Measurements from ENCODE around the gene NDUFA9.

Gene NDUFA9

GRCh38 chr12:4610481-4610880, 38.4 kb upstream of the NDUFA9 start:
- TF ChIP-seq, protein P1, sequence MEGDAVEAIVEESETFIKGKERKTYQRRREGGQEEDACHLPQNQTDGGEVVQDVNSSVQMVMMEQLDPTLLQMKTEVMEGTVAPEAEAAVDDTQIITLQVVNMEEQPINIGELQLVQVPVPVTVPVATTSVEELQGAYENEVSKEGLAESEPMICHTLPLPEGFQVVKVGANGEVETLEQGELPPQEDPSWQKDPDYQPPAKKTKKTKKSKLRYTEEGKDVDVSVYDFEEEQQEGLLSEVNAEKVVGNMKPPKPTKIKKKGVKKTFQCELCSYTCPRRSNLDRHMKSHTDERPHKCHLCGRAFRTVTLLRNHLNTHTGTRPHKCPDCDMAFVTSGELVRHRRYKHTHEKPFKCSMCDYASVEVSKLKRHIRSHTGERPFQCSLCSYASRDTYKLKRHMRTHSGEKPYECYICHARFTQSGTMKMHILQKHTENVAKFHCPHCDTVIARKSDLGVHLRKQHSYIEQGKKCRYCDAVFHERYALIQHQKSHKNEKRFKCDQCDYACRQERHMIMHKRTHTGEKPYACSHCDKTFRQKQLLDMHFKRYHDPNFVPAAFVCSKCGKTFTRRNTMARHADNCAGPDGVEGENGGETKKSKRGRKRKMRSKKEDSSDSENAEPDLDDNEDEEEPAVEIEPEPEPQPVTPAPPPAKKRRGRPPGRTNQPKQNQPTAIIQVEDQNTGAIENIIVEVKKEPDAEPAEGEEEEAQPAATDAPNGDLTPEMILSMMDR (IDR thresholded peaks at IDR 0.05; ENCODE audit: control insufficient read depth, insufficient read depth, low read depth, low read length, missing control alignments), result no peak
- no peak overlapping the region for H3K4me3 ChIP-seq (ENCODE audit: control insufficient read depth, low read depth, low read length)
- DNase-seq (ENCODE audit: low read depth), result no peak

GRCh38 chr12:4615667-4616066, 33.2 kb upstream of the NDUFA9 start:
- TF ChIP-seq, protein P1 (IDR thresholded peaks at IDR 0.05; ENCODE audit: control insufficient read depth, insufficient read depth, low read depth, low read length, missing control alignments), result no peak
- no peak overlapping the region for H3K4me3 ChIP-seq (ENCODE audit: control insufficient read depth, low read depth, low read length)
- no peak for DNase-seq (ENCODE audit: low read depth)

DNA sequence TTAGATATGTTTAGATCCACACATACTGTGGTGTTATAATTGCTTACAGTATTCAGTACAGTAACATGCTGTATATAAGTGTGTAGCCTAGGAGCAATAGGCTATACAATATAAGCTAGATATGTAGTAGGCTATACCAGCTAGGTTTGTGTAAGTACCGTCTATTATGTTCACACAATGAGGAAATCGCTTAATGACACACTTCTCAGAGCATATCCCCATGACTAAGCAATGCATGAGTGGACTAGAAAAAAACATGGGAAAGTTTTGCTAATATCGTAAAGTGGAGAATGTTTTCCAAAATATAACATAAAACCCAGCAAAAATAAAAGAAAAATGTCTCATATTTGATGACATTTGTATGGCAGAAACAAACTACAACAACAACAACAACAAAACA, 27.4 kb upstream of the NDUFA9 start:
- TF ChIP-seq, protein P1 (IDR thresholded peaks at IDR 0.05; ENCODE audit: control insufficient read depth, insufficient read depth, low read depth, low read length, missing control alignments), result no peak
- DNase-seq (ENCODE audit: low read depth), result no peak
- no peak overlapping the region for H3K4me3 ChIP-seq (ENCODE audit: control insufficient read depth, low read depth, low read length)

DNA sequence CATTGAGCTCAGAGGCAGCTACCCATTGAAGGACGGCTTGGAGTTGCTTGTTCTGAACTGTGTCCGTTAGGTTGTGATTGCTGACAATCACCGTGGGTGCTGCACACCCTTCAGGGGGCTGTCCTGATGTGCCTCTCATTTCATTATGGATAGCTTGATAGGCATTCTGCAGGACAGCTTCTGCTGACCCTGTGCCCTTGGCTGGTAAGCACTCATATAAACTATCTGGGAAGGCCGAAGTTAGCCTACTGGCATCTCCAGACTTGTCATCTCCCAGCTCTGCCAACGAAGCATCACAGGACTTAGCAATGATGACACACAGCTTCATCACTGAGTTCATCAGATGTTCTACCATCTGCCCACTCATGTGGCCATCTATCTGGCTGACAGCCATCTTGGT, 22.4 kb upstream of the NDUFA9 start:
- TF ChIP-seq, protein P1 (IDR thresholded peaks at IDR 0.05; ENCODE audit: control insufficient read depth, insufficient read depth, low read depth, low read length, missing control alignments), result no peak
- DNase-seq (ENCODE audit: low read depth), result no peak
- no peak overlapping the region for H3K4me3 ChIP-seq (ENCODE audit: control insufficient read depth, low read depth, low read length)

- TF ChIP-seq, protein P1 (IDR thresholded peaks at IDR 0.05; ENCODE audit: control insufficient read depth, insufficient read depth, low read depth, low read length, missing control alignments), result no peak
- H3K4me3 ChIP-seq (ENCODE audit: control insufficient read depth, low read depth, low read length), result no peak overlapping the region
- no peak for DNase-seq (ENCODE audit: low read depth)
Observed at GRCh38 chr12:4628406-4628805, 20.5 kb upstream of the NDUFA9 start.

DNA sequence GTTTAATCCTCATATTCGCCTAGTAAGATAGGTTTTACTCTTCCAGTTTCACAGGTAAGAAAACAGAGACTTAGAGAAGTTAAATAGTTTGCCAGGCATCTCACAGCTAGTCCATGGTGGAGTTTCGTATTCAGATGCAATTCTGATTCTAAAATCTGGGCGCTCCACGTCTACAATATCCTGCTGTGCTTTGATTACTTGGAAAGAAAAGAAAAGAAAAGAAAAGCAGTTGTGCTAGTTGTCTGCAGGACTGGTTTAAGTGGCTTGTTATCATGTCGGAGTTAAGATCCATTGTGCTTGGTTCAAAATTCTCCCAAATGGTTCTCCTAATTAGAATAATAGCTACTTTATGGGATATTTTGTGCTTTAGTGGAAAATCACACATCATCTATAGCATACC, 18.7 kb upstream of the NDUFA9 start:
- TF ChIP-seq, protein P1 (IDR thresholded peaks at IDR 0.05; ENCODE audit: control insufficient read depth, insufficient read depth, low read depth, low read length, missing control alignments), result no peak
- no peak for DNase-seq (ENCODE audit: low read depth)
- no peak overlapping the region for H3K4me3 ChIP-seq (ENCODE audit: control insufficient read depth, low read depth, low read length)

- TF ChIP-seq, protein P1 (IDR thresholded peaks at IDR 0.05; ENCODE audit: control insufficient read depth, insufficient read depth, low read depth, low read length, missing control alignments), result no peak
- no peak for DNase-seq (ENCODE audit: low read depth)
- H3K4me3 ChIP-seq (ENCODE audit: control insufficient read depth, low read depth, low read length), result no peak overlapping the region
Observed at GRCh38 chr12:4643747-4644146, 5.2 kb upstream of the NDUFA9 start.
